ENCODE measurements around the gene IFNA21.

- no peak for TF ChIP-seq CTCF (IDR thresholded peaks at IDR 0.05 in 8 of 11, conservative IDR thresholded peaks at IDR 0.05 in 3 of 11)
- TF ChIP-seq POLR2A (IDR thresholded peaks at IDR 0.05), result no peak
- TF ChIP-seq POLR2AphosphoS5 (IDR thresholded peaks at IDR 0.05), result no peak
Measured at GRCh38 chr9:21160178-21160577, 6.3 kb downstream of the IFNA21 start.
